ENCODE results near the gene DSG1. TPM values are rescaled to one million over a fixed set of nuclear protein-coding genes. Genes with fewer than 3 reads are reported as not detected.

DSG1 gene
- total and polyA plus RNA-seq, 2 of the 13 experiments (the other 11 are each of a cell fraction or from before 2014, with no cell fraction given): 0.04 TPM; not detected in 1

DNA sequence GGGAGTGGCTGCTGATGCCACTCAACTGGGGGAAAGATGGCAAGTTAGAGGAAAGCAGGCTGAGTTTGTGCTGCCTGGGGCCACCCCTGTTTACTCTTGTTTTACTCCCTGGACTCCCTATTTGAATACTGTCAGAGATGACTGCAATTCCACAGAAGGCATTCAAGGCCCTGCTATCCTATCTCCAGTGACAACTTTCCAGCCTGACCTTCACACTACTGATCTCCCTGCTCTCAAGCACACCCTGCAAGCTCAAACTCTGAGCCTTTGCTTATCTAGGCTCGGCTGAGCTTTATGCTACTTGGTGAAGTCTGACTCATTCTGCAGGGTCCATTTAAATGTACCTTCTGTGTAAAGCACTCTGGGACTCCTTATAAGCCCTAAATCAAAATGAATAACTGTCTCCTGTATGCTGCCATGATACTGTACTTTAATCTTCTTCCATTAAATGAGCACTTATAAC, 39.3 kb upstream of the DSG1 start (continued):
- TF ChIP-seq, protein P1, sequence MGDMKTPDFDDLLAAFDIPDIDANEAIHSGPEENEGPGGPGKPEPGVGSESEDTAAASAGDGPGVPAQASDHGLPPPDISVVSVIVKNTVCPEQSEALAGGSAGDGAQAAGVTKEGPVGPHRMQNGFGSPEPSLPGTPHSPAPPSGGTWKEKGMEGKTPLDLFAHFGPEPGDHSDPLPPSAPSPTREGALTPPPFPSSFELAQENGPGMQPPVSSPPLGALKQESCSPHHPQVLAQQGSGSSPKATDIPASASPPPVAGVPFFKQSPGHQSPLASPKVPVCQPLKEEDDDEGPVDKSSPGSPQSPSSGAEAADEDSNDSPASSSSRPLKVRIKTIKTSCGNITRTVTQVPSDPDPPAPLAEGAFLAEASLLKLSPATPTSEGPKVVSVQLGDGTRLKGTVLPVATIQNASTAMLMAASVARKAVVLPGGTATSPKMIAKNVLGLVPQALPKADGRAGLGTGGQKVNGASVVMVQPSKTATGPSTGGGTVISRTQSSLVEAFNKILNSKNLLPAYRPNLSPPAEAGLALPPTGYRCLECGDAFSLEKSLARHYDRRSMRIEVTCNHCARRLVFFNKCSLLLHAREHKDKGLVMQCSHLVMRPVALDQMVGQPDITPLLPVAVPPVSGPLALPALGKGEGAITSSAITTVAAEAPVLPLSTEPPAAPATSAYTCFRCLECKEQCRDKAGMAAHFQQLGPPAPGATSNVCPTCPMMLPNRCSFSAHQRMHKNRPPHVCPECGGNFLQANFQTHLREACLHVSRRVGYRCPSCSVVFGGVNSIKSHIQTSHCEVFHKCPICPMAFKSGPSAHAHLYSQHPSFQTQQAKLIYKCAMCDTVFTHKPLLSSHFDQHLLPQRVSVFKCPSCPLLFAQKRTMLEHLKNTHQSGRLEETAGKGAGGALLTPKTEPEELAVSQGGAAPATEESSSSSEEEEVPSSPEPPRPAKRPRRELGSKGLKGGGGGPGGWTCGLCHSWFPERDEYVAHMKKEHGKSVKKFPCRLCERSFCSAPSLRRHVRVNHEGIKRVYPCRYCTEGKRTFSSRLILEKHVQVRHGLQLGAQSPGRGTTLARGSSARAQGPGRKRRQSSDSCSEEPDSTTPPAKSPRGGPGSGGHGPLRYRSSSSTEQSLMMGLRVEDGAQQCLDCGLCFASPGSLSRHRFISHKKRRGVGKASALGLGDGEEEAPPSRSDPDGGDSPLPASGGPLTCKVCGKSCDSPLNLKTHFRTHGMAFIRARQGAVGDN (CRISPR knock-in tag; IDR thresholded peaks at IDR 0.05): no peak
- TF ChIP-seq, protein P2, sequence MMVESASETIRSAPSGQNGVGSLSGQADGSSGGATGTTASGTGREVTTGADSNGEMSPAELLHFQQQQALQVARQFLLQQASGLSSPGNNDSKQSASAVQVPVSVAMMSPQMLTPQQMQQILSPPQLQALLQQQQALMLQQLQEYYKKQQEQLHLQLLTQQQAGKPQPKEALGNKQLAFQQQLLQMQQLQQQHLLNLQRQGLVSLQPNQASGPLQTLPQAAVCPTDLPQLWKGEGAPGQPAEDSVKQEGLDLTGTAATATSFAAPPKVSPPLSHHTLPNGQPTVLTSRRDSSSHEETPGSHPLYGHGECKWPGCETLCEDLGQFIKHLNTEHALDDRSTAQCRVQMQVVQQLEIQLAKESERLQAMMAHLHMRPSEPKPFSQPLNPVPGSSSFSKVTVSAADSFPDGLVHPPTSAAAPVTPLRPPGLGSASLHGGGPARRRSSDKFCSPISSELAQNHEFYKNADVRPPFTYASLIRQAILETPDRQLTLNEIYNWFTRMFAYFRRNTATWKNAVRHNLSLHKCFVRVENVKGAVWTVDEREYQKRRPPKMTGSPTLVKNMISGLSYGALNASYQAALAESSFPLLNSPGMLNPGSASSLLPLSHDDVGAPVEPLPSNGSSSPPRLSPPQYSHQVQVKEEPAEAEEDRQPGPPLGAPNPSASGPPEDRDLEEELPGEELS (CRISPR knock-in tag; IDR thresholded peaks at IDR 0.05): peak; percentile 87
- TF ChIP-seq ZNF12 (CRISPR knock-in tag; IDR thresholded peaks at IDR 0.05) (no peak), ZSCAN9 (CRISPR knock-in tag; IDR thresholded peaks at IDR 0.05; ENCODE audit: borderline replicate concordance) (no peak), ZNF589 (CRISPR knock-in tag; conservative IDR thresholded peaks at IDR 0.05) (no peak), ZNF496 (CRISPR knock-in tag; IDR thresholded peaks at IDR 0.05; ENCODE audit: insufficient replicate concordance) (no peak), ZNF777 (CRISPR knock-in tag; IDR thresholded peaks at IDR 0.05) (no peak), SMYD3 (CRISPR knock-in tag; IDR thresholded peaks at IDR 0.05) (no peak), ZBTB42 (CRISPR knock-in tag; IDR thresholded peaks at IDR 0.05) (no peak), ZMYM3 (CRISPR knock-in tag; IDR thresholded peaks at IDR 0.05) (peak; percentile 48), FOSL1 (CRISPR knock-in tag; IDR thresholded peaks at IDR 0.05; ENCODE audit: borderline replicate concordance) (peak; percentile 69; the same call in 1 of the 2 replicates), HMG20A (CRISPR knock-in tag; IDR thresholded peaks at IDR 0.05; ENCODE audit: borderline replicate concordance) (peak; percentile 67; the same call in 1 of the 2 replicates), ARNTL (CRISPR knock-in tag; IDR thresholded peaks at IDR 0.05) (0 out of 2 replicates have a peak, but pooled peaks have one; percentile 41), ZNF326 (CRISPR knock-in tag; IDR thresholded peaks at IDR 0.05; ENCODE audit: borderline replicate concordance) (no peak)
- TF ChIP-seq, protein P3, sequence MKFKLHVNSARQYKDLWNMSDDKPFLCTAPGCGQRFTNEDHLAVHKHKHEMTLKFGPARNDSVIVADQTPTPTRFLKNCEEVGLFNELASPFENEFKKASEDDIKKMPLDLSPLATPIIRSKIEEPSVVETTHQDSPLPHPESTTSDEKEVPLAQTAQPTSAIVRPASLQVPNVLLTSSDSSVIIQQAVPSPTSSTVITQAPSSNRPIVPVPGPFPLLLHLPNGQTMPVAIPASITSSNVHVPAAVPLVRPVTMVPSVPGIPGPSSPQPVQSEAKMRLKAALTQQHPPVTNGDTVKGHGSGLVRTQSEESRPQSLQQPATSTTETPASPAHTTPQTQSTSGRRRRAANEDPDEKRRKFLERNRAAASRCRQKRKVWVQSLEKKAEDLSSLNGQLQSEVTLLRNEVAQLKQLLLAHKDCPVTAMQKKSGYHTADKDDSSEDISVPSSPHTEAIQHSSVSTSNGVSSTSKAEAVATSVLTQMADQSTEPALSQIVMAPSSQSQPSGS (CRISPR knock-in tag; IDR thresholded peaks at IDR 0.05): no peak
- TF ChIP-seq, protein P4, sequence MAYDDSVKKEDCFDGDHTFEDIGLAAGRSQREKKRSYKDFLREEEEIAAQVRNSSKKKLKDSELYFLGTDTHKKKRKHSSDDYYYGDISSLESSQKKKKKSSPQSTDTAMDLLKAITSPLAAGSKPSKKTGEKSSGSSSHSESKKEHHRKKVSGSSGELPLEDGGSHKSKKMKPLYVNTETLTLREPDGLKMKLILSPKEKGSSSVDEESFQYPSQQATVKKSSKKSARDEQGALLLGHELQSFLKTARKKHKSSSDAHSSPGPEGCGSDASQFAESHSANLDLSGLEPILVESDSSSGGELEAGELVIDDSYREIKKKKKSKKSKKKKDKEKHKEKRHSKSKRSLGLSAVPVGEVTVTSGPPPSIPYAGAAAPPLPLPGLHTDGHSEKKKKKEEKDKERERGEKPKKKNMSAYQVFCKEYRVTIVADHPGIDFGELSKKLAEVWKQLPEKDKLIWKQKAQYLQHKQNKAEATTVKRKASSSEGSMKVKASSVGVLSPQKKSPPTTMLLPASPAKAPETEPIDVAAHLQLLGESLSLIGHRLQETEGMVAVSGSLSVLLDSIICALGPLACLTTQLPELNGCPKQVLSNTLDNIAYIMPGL (CRISPR knock-in tag; IDR thresholded peaks at IDR 0.05; ENCODE audit: borderline replicate concordance in 1 of 2, low read depth in 1 of 2): peak in 1 of 2 experiments; percentile 18; a peak in 1 of 4 replicates
- TF ChIP-seq, protein P5, sequence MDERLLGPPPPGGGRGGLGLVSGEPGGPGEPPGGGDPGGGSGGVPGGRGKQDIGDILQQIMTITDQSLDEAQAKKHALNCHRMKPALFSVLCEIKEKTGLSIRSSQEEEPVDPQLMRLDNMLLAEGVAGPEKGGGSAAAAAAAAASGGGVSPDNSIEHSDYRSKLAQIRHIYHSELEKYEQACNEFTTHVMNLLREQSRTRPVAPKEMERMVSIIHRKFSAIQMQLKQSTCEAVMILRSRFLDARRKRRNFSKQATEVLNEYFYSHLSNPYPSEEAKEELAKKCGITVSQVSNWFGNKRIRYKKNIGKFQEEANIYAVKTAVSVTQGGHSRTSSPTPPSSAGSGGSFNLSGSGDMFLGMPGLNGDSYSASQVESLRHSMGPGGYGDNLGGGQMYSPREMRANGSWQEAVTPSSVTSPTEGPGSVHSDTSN (CRISPR knock-in tag; IDR thresholded peaks at IDR 0.05): no peak
- TF ChIP-seq, protein P6, sequence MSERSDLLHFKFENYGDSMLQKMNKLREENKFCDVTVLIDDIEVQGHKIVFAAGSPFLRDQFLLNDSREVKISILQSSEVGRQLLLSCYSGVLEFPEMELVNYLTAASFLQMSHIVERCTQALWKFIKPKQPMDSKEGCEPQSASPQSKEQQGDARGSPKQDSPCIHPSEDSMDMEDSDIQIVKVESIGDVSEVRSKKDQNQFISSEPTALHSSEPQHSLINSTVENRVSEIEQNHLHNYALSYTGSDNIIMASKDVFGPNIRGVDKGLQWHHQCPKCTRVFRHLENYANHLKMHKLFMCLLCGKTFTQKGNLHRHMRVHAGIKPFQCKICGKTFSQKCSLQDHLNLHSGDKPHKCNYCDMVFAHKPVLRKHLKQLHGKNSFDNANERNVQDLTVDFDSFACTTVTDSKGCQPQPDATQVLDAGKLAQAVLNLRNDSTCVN (CRISPR knock-in tag; IDR thresholded peaks at IDR 0.05; ENCODE audit: borderline replicate concordance): no peak
